Measurements from ENCODE around the gene MXRA7. TPM values are rescaled to one million over a fixed set of nuclear protein-coding genes. Genes with fewer than 3 reads are reported as not detected.
"Not testable (repeated sequence)": the region's sequence is repeated elsewhere in the genome, so short reads cannot be mapped to it uniquely, and the experiment has no call there.

MXRA7 gene
- total RNA-seq, 1 donor from 2014 or later, result 321 TPM

DNA sequence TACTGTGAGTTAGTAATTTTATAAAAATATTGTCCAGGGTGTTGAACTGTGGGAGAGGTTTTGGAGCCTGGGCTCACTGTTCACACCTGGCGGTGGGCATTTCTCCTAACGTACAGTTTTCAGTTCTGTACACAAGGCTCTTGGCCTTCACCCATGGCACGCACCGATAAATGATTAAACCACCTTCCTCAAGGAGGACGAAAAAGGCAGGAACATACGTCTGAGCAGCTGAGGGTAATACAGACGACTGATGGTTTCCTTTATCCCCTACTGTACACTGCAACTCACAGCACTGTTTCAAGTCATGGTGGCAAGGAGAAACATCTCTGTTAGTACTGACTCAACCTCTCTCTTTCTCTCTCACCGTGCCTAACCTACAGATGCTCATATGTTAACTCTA lies 65.8 kb downstream of the MXRA7 start:
- DNase-seq (ENCODE audit: low spot score), result no peak

GRCh38 chr17:76643553-76644148 lies 67.1 kb downstream of the MXRA7 start, which contains the start of gene ST6GALNAC1:
Gene ST6GALNAC1 (minus strand): TSS chr17:76643757. CDS start chr17:76643638, 119 bp downstream.
- DNase-seq (ENCODE audit: low spot score), result no peak

GRCh38 chr17:76642994-76643393 lies 67.8 kb downstream of the MXRA7 start:
- DNase-seq (ENCODE audit: low spot score), result no peak

- DNase-seq (ENCODE audit: low spot score), result no peak
Measured at GRCh38 chr17:76642032-76642561, 68.7 kb downstream of the MXRA7 start.

- DNase-seq (ENCODE audit: low spot score), result peak; percentile 41
Measured at GRCh38 chr17:76641501-76641900, 69.3 kb downstream of the MXRA7 start.

- DNase-seq (ENCODE audit: low spot score), result no peak
Measured at GRCh38 chr17:76640550-76641380, 70.0 kb downstream of the MXRA7 start.

- DNase-seq (ENCODE audit: low spot score), result no peak
Measured at GRCh38 chr17:76638263-76638662, 72.5 kb downstream of the MXRA7 start.

- not testable (repeated sequence) for DNase-seq (ENCODE audit: low spot score)
Measured at GRCh38 chr17:76636486-76637206, 74.1 kb downstream of the MXRA7 start.

DNA sequence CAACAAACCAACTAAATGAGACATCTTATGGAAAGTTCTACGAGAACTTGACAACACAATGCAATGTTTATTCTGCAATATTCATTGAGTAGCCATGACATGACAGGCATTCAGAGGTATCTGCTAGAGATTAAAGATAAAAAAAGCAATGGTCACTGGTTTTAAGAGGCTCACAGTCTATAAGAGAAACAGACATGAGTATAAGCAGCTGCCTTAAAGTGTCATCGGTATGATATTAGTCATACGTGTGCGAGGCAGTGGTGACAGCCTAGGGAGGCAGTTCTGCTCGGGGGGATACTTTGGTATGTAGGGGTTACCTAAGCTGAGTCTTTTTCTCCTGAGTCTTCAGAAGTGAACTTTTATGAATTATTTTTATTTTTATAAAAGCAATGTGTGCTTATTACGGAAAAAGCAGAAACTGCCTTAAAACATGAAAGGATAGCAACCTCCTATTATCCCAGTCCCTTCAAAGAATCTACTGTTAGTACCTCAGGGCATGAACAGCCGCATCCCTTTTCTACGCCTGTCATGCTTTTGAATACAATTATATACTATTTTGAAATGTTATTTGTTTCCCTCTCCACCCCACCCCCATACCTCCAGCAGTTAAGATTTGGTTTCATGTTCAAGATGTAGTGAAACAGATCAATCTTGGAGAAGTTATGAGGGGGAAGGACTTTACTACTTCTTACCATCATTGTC lies 75.0 kb downstream of the MXRA7 start:
- DNase-seq (ENCODE audit: low spot score), result peak; percentile 81

- DNase-seq (ENCODE audit: low spot score), result no peak
Measured at GRCh38 chr17:76635039-76635438, 75.7 kb downstream of the MXRA7 start.

DNA sequence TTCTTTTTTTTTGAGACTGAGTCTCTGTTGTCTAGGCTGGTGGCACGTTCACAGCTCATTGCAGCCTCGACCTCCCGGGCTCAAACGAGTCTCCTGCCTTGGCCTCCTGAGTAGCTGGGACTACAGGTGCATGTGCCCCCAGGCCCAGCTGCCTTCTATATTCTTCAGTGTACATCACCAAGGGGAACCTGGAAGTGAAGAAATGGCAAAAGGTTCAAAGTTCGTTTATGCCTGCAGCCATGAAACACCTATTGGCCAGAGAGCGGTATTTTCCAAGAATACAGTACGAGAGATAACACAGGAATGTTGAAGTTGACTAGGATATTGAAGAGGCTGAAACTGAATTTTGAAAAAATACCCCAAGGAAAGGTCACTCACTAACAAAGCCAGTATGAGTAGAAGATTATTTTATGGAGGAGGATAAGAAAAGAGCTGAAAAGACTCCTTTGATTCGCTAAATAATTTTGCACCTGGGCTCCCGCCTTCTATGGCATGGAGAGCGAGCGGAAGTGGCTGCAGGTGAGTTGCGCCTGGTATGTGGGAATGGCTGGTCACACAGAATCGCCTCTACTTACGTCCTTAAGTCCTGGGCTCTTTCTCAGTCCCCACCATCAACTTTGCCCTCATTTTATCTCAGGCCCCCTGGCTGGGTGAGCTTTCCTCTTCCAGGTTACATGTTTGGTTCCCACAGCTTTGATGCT lies 77.0 kb downstream of the MXRA7 start:
- no peak for DNase-seq (ENCODE audit: low spot score)

DNA sequence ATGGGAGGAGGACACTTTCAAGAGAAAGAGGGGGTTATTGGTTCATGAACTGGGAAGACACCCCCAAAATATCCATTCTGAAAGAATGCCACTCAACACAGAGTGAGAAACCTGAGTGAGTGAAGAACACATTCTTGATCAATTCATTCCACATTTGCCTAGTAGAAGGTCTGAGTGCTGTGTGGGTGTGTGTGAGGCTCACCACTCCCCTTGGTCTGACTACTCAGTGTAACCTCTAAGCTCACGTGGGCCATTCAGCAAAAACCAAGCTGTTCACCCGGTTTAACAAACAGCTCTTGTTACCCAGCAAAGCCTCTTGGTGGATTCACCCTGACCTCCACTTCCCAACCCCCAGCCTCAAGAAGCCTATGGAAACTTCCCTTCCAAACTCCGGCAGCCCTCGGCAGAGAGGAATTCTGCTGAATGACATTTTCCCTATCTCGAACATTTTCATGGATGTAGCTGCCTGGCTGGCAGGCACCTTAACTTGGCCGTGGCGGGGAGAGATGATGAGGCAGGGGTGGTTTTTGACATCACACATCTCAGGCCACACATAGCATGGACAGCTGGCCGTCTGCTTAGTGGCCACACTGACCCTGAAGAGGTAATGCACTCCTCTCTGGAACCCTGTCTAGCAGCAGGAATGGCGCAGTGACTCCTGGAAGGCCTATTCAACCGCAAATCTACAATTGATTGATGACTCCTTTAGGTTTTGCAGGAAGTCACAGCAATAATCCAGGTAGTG lies 78.8 kb downstream of the MXRA7 start:
- peak; percentile 34 for DNase-seq (ENCODE audit: low spot score)

GRCh38 chr17:76630151-76630550 lies 80.6 kb downstream of the MXRA7 start:
- DNase-seq (ENCODE audit: low spot score), result no peak

Other genes with a start within 250 kb of the MXRA7 start
- not detected for gene AANAT, start 243.4 kb downstream of the MXRA7 start, total RNA-seq (ENCODE audit: insufficient read depth, low replicate concordance)
- 21.4 TPM for gene RHBDF2, start 209.5 kb downstream of the MXRA7 start, total RNA-seq (ENCODE audit: insufficient read depth, low replicate concordance)
- 0.24 TPM for gene CYGB, start 173.3 kb downstream of the MXRA7 start, total RNA-seq (ENCODE audit: insufficient read depth, low replicate concordance)
- gene PRCD, start 170.9 kb downstream of the MXRA7 start, total RNA-seq (ENCODE audit: insufficient read depth, low replicate concordance), result 1.9 TPM
- gene ST6GALNAC2, start 125.1 kb downstream of the MXRA7 start, total RNA-seq (ENCODE audit: insufficient read depth, low replicate concordance), result not detected
- gene ST6GALNAC1, start 67.2 kb downstream of the MXRA7 start, total RNA-seq (ENCODE audit: insufficient read depth, low replicate concordance), result not detected
- gene JMJD6, start 15.6 kb upstream of the MXRA7 start, total RNA-seq (ENCODE audit: insufficient read depth, low replicate concordance), result 40.4 TPM
- 16.9 TPM for gene METTL23, start 15.9 kb upstream of the MXRA7 start, total RNA-seq (ENCODE audit: insufficient read depth, low replicate concordance)
- 70.5 TPM for gene SRSF2, start 26.4 kb upstream of the MXRA7 start, total RNA-seq (ENCODE audit: insufficient read depth, low replicate concordance)
- gene MFSD11, start 27.2 kb upstream of the MXRA7 start, total RNA-seq (ENCODE audit: insufficient read depth, low replicate concordance), result 55.9 TPM
- gene MGAT5B, start 157.4 kb upstream of the MXRA7 start, total RNA-seq (ENCODE audit: insufficient read depth, low replicate concordance), result not detected